NK-92 (cell line): Measurements from ENCODE around the gene AKAP6.
"Not testable (repeated sequence)": the region's sequence is repeated elsewhere in the genome, so short reads cannot be mapped to it uniquely, and the experiment has no call there.

Experiments used
- DNase-seq: peaks from one replicate; lab custom pipeline; 2025; ENCODE audit not compliant: unreplicated experiment; lab: John Stamatoyannopoulos, UW

Gene AKAP6

GRCh38 chr14:32576088-32576795 is 247.1 kb downstream of the AKAP6 start:
- DNase-seq = no peak

DNA sequence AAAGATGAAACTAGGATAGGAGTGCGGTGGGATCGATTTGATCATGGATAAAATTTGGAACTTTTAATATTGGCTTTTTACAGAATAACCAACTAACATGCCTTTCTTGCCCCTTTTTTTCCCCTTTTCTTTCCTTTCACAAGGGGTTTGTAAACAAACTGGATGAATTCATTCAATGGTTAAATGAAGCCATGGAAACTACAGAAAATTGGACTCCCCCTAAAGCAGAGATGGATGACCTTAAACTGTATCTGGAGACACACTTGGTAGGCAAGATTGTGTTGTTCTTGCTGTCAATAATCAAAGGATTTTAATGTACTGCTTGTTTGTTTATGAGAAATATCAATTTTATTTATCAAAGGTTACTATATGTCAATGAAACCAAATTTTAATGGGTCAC is 247.9 kb downstream of the AKAP6 start:
- no peak for DNase-seq

GRCh38 chr14:32578181-32578580 is 249.1 kb downstream of the AKAP6 start:
- DNase-seq = no peak

DNA sequence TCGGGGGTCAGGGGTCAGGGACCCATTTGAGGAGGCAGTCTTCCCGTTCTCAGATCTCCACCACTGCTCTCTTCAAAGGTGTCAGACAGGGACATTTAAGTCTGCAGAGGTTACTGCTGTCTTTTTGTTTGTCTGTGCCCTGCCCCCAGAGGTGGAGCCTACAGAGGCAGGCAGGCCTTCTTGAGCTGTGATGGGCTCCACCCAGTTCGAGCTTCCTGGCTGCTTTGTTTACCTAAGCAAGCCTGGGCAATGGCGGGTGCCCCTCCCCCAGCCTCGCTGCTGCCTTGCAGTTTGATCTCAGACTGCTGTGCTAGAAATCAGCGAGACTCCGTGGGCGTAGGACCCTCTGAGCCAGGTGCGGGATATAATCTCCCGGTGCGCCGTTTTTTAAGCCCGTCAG is 254.3 kb downstream of the AKAP6 start:
- not testable (repeated sequence) for DNase-seq

GRCh38 chr14:32584079-32584478 is 255.0 kb downstream of the AKAP6 start:
- no peak for DNase-seq

GRCh38 chr14:32587461-32587860 is 258.4 kb downstream of the AKAP6 start:
- no peak for DNase-seq

GRCh38 chr14:32588448-32589320 is 259.6 kb downstream of the AKAP6 start:
- no peak for DNase-seq

- DNase-seq = no peak
Observed at GRCh38 chr14:32590157-32590556, 261.1 kb downstream of the AKAP6 start.

DNA sequence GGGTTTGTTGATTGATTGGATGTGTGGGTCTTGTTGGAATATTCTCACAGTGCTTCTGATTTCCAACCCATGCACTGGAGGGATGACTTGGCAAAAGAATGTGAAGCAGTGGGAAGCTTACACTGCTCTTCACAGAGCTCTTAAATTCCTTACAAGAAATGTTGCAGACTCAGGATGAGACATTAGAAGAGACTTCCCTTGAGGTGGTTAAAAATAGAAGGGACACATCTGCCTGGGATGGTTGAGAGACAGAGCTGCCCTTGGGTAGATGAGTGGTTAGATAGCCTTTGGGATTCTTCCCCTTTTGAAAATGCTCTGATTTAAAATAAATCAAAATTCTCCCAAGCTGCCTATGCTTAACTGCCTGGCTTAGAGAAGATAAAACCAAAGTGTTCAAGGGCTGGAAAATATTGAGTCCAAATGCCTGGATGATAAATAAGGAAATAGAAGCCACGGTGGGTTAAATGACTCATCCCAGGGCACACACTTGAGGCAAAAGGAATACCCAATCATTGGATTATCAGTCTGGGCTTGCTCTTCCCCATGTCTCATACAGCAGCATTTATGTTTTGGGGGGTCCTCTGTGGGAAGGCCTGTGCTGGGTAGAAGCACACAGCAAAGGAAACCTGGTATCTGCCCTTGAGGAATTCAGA is 264.3 kb downstream of the AKAP6 start:
- no peak for DNase-seq

DNA sequence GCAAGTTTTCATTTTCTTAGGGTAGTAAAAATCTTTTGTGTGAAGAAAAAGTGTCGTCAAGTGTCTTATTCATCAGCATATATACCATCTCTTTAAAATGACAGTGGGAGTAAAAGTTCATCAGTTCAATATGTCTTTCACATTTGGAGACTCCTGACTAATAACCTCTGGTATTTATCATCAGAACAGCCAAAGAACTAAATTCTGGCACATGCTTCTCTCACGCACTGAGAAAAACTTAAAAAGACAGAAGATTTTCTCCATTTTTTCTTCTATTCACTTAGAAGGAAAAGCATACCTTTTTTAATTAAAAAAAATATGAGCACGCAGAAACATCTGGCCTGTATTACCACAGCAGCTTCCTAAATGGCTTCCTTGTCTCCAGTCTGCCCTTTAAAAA is 265.7 kb downstream of the AKAP6 start:
- DNase-seq = no peak

DNA sequence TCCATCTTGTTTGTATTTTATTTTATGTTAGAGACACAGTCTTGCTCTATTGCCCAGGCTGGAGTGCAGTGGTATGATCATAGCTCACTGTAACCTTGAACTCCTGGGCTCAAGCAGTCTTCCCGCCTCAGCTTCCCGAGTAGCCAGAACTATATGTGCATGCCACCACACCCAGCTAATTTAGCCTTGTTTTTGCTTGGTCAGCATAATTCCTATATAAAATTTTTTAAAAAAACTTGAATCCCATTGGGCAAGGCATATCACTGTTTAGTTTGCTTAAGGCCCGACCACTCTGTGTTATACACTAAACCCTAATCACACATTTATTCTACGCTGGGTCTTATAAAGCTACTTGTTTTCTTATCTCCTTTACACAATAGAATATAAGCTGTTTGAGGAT is 266.4 kb downstream of the AKAP6 start:
- DNase-seq = no peak

- DNase-seq = no peak
Observed at GRCh38 chr14:32596390-32596789, 267.3 kb downstream of the AKAP6 start.

DNA sequence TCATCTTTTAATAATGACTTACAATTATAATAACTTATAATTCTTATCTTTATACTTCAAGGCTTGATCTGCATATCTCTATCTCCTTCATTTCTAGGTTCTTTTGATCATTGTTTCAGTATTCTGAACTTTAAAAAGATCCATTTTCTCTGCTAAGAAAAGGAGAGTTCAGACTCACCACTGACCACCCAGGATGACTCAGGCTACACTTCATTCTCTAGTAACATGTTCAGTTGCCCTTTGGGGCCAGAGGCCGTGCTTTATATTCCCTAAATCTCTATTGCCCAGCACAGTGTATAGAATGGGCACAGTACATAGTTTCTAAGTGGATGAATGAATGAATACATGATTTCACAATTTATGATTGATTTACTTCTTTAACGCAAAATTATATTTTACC is 268.7 kb downstream of the AKAP6 start:
- no peak for DNase-seq

- DNase-seq = no peak
Observed at GRCh38 chr14:32601069-32601468, 272.0 kb downstream of the AKAP6 start.

DNA sequence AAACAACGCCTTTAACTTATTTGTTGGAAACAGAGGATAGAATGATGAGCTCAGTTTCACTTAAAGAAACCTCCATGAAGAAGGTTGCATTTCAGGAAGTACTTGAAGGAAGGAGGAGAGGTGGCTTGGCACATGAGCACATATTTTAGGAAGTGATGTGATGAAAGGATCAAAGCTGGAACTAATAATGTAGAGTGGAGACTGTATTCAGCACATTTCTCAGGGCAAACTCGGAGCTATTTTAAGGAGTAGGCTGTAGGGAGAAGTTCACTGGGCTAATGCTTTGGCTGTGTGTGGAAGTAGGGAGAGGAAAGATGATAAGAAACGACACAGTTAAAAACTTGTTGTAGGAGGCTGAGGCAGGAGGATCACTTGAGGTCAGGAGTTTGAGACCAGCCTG is 272.8 kb downstream of the AKAP6 start:
- DNase-seq = no peak

DNA sequence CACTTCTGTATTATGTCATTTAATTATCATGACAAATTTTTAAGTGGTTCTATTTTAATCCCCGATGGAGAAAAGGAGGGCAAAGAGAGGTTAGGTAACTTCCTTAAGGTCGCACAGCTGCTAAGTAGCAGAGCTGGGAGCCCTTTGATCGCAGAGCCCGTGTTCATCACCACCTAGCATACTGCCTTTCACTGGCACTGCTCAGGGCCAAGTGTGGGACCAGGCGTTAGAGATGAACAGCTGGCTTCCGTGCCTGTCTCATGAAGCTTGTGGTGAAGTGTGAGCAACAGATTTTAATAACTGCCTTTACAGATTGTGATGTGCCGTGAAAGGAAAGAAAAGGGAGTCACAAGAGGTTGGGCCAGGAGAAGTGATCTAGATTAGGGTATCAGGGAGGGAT is 273.6 kb downstream of the AKAP6 start:
- DNase-seq = no peak

GRCh38 chr14:32603992-32604565 is 275.0 kb downstream of the AKAP6 start:
- no peak for DNase-seq

DNA sequence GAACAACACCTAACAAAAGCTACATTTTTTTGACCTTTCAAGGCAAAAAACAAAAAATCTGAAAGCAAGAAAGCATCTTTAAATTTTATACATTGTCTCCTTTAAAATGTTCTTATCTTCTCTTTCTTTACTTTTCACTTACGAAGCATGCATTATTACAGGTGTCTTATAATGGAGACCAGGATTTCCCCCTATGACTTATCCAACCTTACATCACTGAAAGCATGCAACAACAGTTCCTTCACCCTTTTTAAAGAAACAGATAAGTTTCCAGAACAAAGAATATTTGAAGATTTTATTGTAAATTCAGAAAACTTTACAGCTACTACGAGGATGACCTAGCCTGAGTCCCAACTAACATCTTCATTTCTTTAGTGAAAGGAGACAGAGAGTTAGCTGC is 277.2 kb downstream of the AKAP6 start:
- DNase-seq = no peak

DNA sequence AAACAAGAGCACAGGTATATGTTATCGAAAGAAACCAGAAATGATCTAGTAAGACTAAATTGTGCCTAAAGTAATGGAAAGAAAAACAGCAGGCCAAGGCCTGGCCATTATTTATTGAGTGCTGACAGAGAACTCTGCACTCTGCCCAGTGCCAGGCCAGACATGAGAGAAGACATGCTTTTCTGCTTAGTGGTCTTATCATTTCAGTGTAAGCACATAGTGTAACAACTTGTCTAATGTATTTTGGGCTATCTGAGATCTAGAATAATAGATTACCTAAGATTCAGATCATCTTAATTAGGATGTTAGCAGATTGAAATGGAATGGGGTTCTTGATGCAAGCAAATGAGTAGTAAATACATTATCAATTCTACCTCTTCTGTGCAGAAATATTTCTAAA is 278.3 kb downstream of the AKAP6 start:
- DNase-seq = no peak

- no peak for DNase-seq
Observed at GRCh38 chr14:32608857-32609256, 279.8 kb downstream of the AKAP6 start.

DNA sequence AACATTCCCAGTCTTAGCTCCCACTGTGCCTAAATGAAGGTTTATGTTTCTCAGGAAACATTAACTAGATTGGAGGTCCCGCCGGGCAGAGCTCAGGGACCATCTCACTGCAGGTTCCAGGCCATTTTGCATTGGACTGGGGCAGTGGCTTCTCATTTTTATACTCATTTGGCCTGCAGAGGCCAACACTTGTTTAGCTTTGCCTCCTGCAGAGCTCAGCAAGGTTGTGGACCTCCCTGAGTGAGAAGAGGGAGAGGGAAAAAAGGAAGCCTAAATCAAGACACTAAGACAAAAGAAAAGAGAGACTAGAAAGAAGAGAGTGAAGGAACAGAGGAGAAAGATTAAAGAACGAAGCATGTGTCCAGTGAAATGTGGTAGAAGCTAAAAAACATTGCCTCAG is 280.3 kb downstream of the AKAP6 start:
- no peak for DNase-seq

- no peak for DNase-seq
Observed at GRCh38 chr14:32611752-32612151, 282.7 kb downstream of the AKAP6 start.
